GM21528 (cell line): Measurements from ENCODE around the gene LMF1.
"Not testable (repeated sequence)": the region's sequence is repeated elsewhere in the genome, so short reads cannot be mapped to it uniquely, and the experiment has no call there.

Experiments
- ATAC-seq: cut with Tn5 transposase; IDR thresholded peaks from one replicate; pipeline ENCODE4 v1.9.1; 2021; ENCODE audit warnings: mild to moderate bottlenecking, moderate library complexity; ENCODE audit not compliant: unreplicated experiment, low FRiP score

The LMF1 gene

GRCh38 chr16:973366-973765 lies 2.6 kb upstream of the LMF1 start:
- no peak for ATAC-seq

- no peak for ATAC-seq
These were observed 1.7 kb upstream of the LMF1 start for GRCh38 chr16:972316-973002.

GRCh38 chr16:971981-972315 lies 1.2 kb upstream of the LMF1 start:
- ATAC-seq: no peak

GRCh38 chr16:971582-971905 lies 760 bp upstream of the LMF1 start:
- ATAC-seq: no peak

- ATAC-seq: no peak
These were observed 408 bp downstream of the LMF1 start for GRCh38 chr16:970386-970765.

- peak; percentile 13 for ATAC-seq
These were observed 1.0 kb downstream of the LMF1 start for GRCh38 chr16:969508-970385.

GRCh38 chr16:968620-969019 lies 2.2 kb downstream of the LMF1 start:
- ATAC-seq: no peak

- ATAC-seq: no peak
These were observed 3.1 kb downstream of the LMF1 start for GRCh38 chr16:967546-968295.

- ATAC-seq: no peak
These were observed 3.7 kb downstream of the LMF1 start for GRCh38 chr16:967077-967541.

- ATAC-seq: no peak
These were observed 4.3 kb downstream of the LMF1 start for GRCh38 chr16:966505-966904.

- ATAC-seq: no peak
These were observed 4.7 kb downstream of the LMF1 start for GRCh38 chr16:966035-966434.

- ATAC-seq: no peak
These were observed 5.3 kb downstream of the LMF1 start for GRCh38 chr16:965487-965886.

GRCh38 chr16:965036-965395 lies 5.8 kb downstream of the LMF1 start:
- ATAC-seq: no peak

- no peak for ATAC-seq
These were observed 6.3 kb downstream of the LMF1 start for GRCh38 chr16:964356-965035.

GRCh38 chr16:963913-964312 lies 6.9 kb downstream of the LMF1 start:
- no peak for ATAC-seq

- ATAC-seq: no peak
These were observed 7.6 kb downstream of the LMF1 start for GRCh38 chr16:962901-963814.

GRCh38 chr16:962366-962765 lies 8.4 kb downstream of the LMF1 start:
- ATAC-seq: no peak

GRCh38 chr16:959232-960040 lies 11.3 kb downstream of the LMF1 start:
- ATAC-seq: no peak

GRCh38 chr16:955766-956165 lies 15.0 kb downstream of the LMF1 start:
- ATAC-seq: not testable (repeated sequence)
